ENCODE measurements around the gene CHD2.

- TF ChIP-seq CTCF (IDR thresholded peaks at IDR 0.05): no peak
- TF ChIP-seq POLR2A (IDR thresholded peaks at IDR 0.05): no peak
Observed at GRCh38 chr15:93055211-93055610, 155.1 kb downstream of the CHD2 start.
